HG02759 (cell line): Measurements from ENCODE around the gene RPP30.
"Not testable (repeated sequence)": the region's sequence is repeated elsewhere in the genome, so short reads cannot be mapped to it uniquely, and the experiment has no call there.

Experiments used
- ATAC-seq: cut with Tn5 transposase; IDR thresholded peaks from one replicate; pipeline ENCODE4 v1.9.1; 2021; ENCODE audit warnings: mild to moderate bottlenecking, moderate library complexity; ENCODE audit not compliant: unreplicated experiment

Gene RPP30

GRCh38 chr10:90937645-90938258 lies 66.0 kb downstream of the RPP30 start:
- no peak for ATAC-seq

- no peak for ATAC-seq
These were observed 67.3 kb downstream of the RPP30 start for GRCh38 chr10:90939116-90939515.

GRCh38 chr10:90939648-90940047 lies 67.9 kb downstream of the RPP30 start:
- no peak for ATAC-seq

- ATAC-seq = not testable (repeated sequence)
These were observed 71.2 kb downstream of the RPP30 start for GRCh38 chr10:90942980-90943379.

GRCh38 chr10:90944749-90945148 lies 73.0 kb downstream of the RPP30 start:
- ATAC-seq = no peak

GRCh38 chr10:90945491-90946070 lies 73.8 kb downstream of the RPP30 start:
- ATAC-seq = no peak

GRCh38 chr10:90947030-90947960 lies 75.5 kb downstream of the RPP30 start:
- ATAC-seq = peak; percentile 69
